Skeletal muscle satellite cell (primary cell): ENCODE data around the gene PTPRA.
A peak's percentile ranks its signal among the peaks of the same experiment; 100 is the strongest.
"Not testable (repeated sequence)": the region's sequence is repeated elsewhere in the genome, so short reads cannot be mapped to it uniquely, and the experiment has no call there.

Experiments
- H3K27me3 ChIP-seq: 2 replicates; pipeline ENCODE4 v1.7.0; 2013; ENCODE audit warnings: low read length; ENCODE audit not compliant: control insufficient read depth, insufficient read depth
- H3K36me3 ChIP-seq: 2 replicates; pipeline ENCODE4 v1.7.0; 2013; ENCODE audit warnings: mild to moderate bottlenecking, control low read depth, low read length; ENCODE audit not compliant: insufficient read depth
- H3K4me1 ChIP-seq: 2 replicates; pipeline ENCODE4 v1.7.0; 2013; ENCODE audit warnings: low read length; ENCODE audit not compliant: control insufficient read depth, insufficient read depth
- H3K4me2 ChIP-seq: 2 replicates; pipeline ENCODE4 v1.7.0; 2013; ENCODE audit warnings: mild to moderate bottlenecking, low read length
- H3K4me3 ChIP-seq: 2 replicates; pipeline ENCODE4 v1.7.0; 2013; ENCODE audit warnings: low read length
- H3K9ac ChIP-seq: 2 replicates; pipeline ENCODE4 v1.7.0; 2013; ENCODE audit warnings: mild to moderate bottlenecking, low read depth, low read length, moderate library complexity
- H3K9me3 ChIP-seq: replicated peaks from 2 replicates; pipeline ENCODE4 v1.7.0; 2013; ENCODE audit warnings: mild to moderate bottlenecking, control low read depth, low read length

PTPRA gene

GRCh38 chr20:3051385-3052019 is 178.2 kb downstream of the PTPRA start:
- H3K4me2 ChIP-seq = no peak overlapping the region
- no peaks in the 10 kb centered on the region for H3K9me3 ChIP-seq
- H3K9ac ChIP-seq = no peak overlapping the region
- H3K4me3 ChIP-seq = no peak overlapping the region
- peaks cover 23% of the 10 kb centered on the region for H3K36me3 ChIP-seq
- H3K27me3 ChIP-seq = no peaks in the 10 kb centered on the region
- H3K4me1 ChIP-seq = peaks cover 10% of the 10 kb centered on the region

GRCh38 chr20:3059489-3059888 is 186.2 kb downstream of the PTPRA start:
- Histone ChIP-seq H3K4me1 (no peaks in the 10 kb centered on the region), H3K9me3 (no peaks in the 10 kb centered on the region), H3K27me3 (no peaks in the 10 kb centered on the region), H3K4me2 (no peak overlapping the region), H3K9ac (no peak overlapping the region), H3K4me3 (no peak overlapping the region), H3K36me3 (no peaks in the 10 kb centered on the region)

- H3K4me2 ChIP-seq, H3K27me3 ChIP-seq, H3K9me3 ChIP-seq, H3K4me3 ChIP-seq, H3K36me3 ChIP-seq, H3K9ac ChIP-seq: not testable (repeated sequence)
- H3K4me1 ChIP-seq = peaks cover 23% of the 10 kb centered on the region
These were observed 190.8 kb downstream of the PTPRA start for GRCh38 chr20:3064119-3064518.

GRCh38 chr20:3067139-3068014 is 194.1 kb downstream of the PTPRA start:
- Histone ChIP-seq H3K27me3 (peaks cover 14% of the 10 kb centered on the region), H3K4me1 (peaks cover 24% of the 10 kb centered on the region), H3K4me2 (no peak overlapping the region), H3K36me3 (no peaks in the 10 kb centered on the region), H3K9ac (no peak overlapping the region), H3K9me3 (no peaks in the 10 kb centered on the region), H3K4me3 (no peak overlapping the region)

GRCh38 chr20:3068075-3068474 is 194.8 kb downstream of the PTPRA start:
- no peak overlapping the region for H3K4me2 ChIP-seq
- peaks cover 24% of the 10 kb centered on the region for H3K4me1 ChIP-seq
- H3K9me3 ChIP-seq = no peaks in the 10 kb centered on the region
- peaks cover 21% of the 10 kb centered on the region for H3K27me3 ChIP-seq
- no peaks in the 10 kb centered on the region for H3K36me3 ChIP-seq
- no peak overlapping the region for H3K9ac ChIP-seq
- no peak overlapping the region for H3K4me3 ChIP-seq

- Histone ChIP-seq H3K4me1 (peaks cover 24% of the 10 kb centered on the region), H3K27me3 (peaks cover 22% of the 10 kb centered on the region), H3K4me2 (no peak overlapping the region), H3K4me3 (no peak overlapping the region), H3K36me3 (no peaks in the 10 kb centered on the region), H3K9me3 (no peaks in the 10 kb centered on the region), H3K9ac (no peak overlapping the region)
These were observed 196.0 kb downstream of the PTPRA start for GRCh38 chr20:3068986-3069900.

- no peak overlapping the region for H3K4me3 ChIP-seq
- no peak overlapping the region for H3K4me2 ChIP-seq
- no peak overlapping the region for H3K9ac ChIP-seq
- H3K9me3 ChIP-seq = no peaks in the 10 kb centered on the region
- H3K27me3 ChIP-seq = peaks cover 24% of the 10 kb centered on the region
- H3K4me1 ChIP-seq = peaks cover 24% of the 10 kb centered on the region
- no peaks in the 10 kb centered on the region for H3K36me3 ChIP-seq
These were observed 197.4 kb downstream of the PTPRA start for GRCh38 chr20:3070725-3071124.

- H3K4me3 ChIP-seq = no peak overlapping the region
- H3K9me3 ChIP-seq = no peaks in the 10 kb centered on the region
- H3K27me3 ChIP-seq = peaks cover 24% of the 10 kb centered on the region
- peak overlapping the region; percentile 63 for H3K4me2 ChIP-seq
- no peak overlapping the region for H3K9ac ChIP-seq
- H3K36me3 ChIP-seq = no peaks in the 10 kb centered on the region
- peaks cover 20% of the 10 kb centered on the region for H3K4me1 ChIP-seq
These were observed 198.0 kb downstream of the PTPRA start for GRCh38 chr20:3071266-3071609.

- Histone ChIP-seq H3K4me2 (peak within 1 kb of the TSS; percentile 63), H3K27me3 (peaks cover 24% of the 10 kb centered on the region), H3K9ac (no peak within 1 kb of the TSS), H3K36me3 (no peaks in the 10 kb centered on the region), H3K4me1 (peaks cover 16% of the 10 kb centered on the region), H3K4me3 (no peak within 1 kb of the TSS), H3K9me3 (no peaks in the 10 kb centered on the region)
These were observed 198.6 kb downstream of the PTPRA start, which contains the start of gene OXT for GRCh38 chr20:3071610-3072529. Gene OXT, plus strand, starts transcription at chr20:3071620. Its CDS starts 36 bp downstream, at chr20:3071656.

GRCh38 chr20:3072530-3073250 is 199.4 kb downstream of the PTPRA start:
- Histone ChIP-seq H3K9me3 (no peaks in the 10 kb centered on the region), H3K4me1 (peaks cover 8% of the 10 kb centered on the region), H3K4me2 (no peak overlapping the region), H3K4me3 (no peak overlapping the region), H3K36me3 (no peaks in the 10 kb centered on the region), H3K9ac (no peak overlapping the region), H3K27me3 (peaks cover 27% of the 10 kb centered on the region)
